Spleen (tissue), 7 donors: Measurements from ENCODE around the gene COQ8A.

Experiments
- CTCF ChIP-seq, 11 experiments: fragments of 200-600 bp in 7 of 11; fragments of 450-650 bp in 4 of 11; sonication (generic) in 4 of 11; IDR thresholded peaks in 8 of 11; conservative IDR thresholded peaks in 3 of 11; 1 replicate in 7 of 11; 2 replicates in 4 of 11; pipeline versions ENCODE4 v1.4.0 to v1.8.0; 2016 to 2021; ENCODE audit warnings: antibody characterized with exemption in 11 of 11, inconsistent platforms in 4 of 11, mild to moderate bottlenecking in 1 of 11
- POLR2A ChIP-seq, 3 donors: fragments of 450-650 bp; IDR thresholded peaks; one replicate each; pipeline ENCODE4 v1.5.1; 2017; ENCODE audit warnings: antibody characterized with exemption in 3 of 3, mild to moderate bottlenecking in 1 of 3
- donor health status: DM: no; HTN: no; CAD: no; lungs with moderate emphysema.
- donor health status: DM: no; HTN: no; CAD: no.
- donor health status: DM: no; HTN: no; CAD: no.

GRCh38 chr1:226946841-226947240, 6.7 kb downstream of the COQ8A start:
- no peak for TF ChIP-seq POLR2A (IDR thresholded peaks at IDR 0.05)
- no peak for TF ChIP-seq CTCF (IDR thresholded peaks at IDR 0.05 in 8 of 11, conservative IDR thresholded peaks at IDR 0.05 in 3 of 11)
